PC-3 (cell line): Measurements from ENCODE around the gene PAIP1. TPM values are rescaled to one million over a fixed set of nuclear protein-coding genes. Genes with fewer than 3 reads are reported as not detected.

ENCODE experiments used
- ATAC-seq: fragments of 200-7000 bp; cut with Tn5 transposase; 2 replicates; pipeline ENCODE4 v1.9.1; 2020; ENCODE audit warnings: mild to moderate bottlenecking, moderate library complexity
- BruUV-seq: library from RNA; stranded (reverse); fragments of 400-500 nt; replicated peaks from 2 replicates; lab custom pipeline; 2021; lab: Mats Ljungman, UMichigan
- CTCF ChIA-PET: fragments of 300-600 bp; sonication (Branson Sonifier 250); formaldehyde crosslinking; loops from one replicate; lab custom pipeline; 2022; ENCODE audit warnings: antibody characterized with exemption; lab: Charles Lee
- POLR2A ChIA-PET: fragments of 300-600 bp; sonication (Branson Sonifier 250); formaldehyde crosslinking; loops from one replicate; lab custom pipeline; 2022; ENCODE audit warnings: antibody characterized with exemption; ENCODE audit not compliant: unreplicated experiment; lab: Charles Lee
- DNase-seq: peaks from one replicate; pipeline ENCODE4 v3.0.0-alpha.2; 2015
- H2AFZ ChIP-seq: fragments of 300-600 bp; sonication (generic); 2 replicates; pipeline ENCODE4 v1.6.0; 2016; ENCODE audit warnings: antibody characterized with exemption, low read length
- H3F3A ChIP-seq: fragments of 300-600 bp; sonication (generic); one replicate; pipeline ENCODE4 v1.6.0; 2017; ENCODE audit warnings: antibody characterized with exemption, low read length, control low read depth, mild to moderate bottlenecking; ENCODE audit not compliant: unreplicated experiment
- H3K27ac ChIP-seq: fragments of 300-600 bp; sonication (generic); 2 replicates; pipeline ENCODE4 v1.5.1; 2016; ENCODE audit warnings: mild to moderate bottlenecking, low read length
- H3K27me3 ChIP-seq: fragments of 300-600 bp; sonication (generic); 2 replicates; pipeline ENCODE4 v1.6.1; 2016; ENCODE audit warnings: low read length, mixed read lengths
- H3K36me3 ChIP-seq: fragments of 300-600 bp; sonication (generic); 2 replicates; pipeline ENCODE4 v1.6.1; 2016; ENCODE audit warnings: low read depth, mixed run types, low read length, mixed read lengths
- H3K4me1 ChIP-seq: fragments of 300-600 bp; sonication (generic); 2 replicates; pipeline ENCODE4 v1.5.1; 2016; ENCODE audit warnings: low read length; ENCODE audit not compliant: insufficient read depth
- H3K4me2 ChIP-seq: fragments of 300-600 bp; sonication (generic); 2 replicates; pipeline ENCODE4 v1.6.0; 2016; ENCODE audit warnings: low read length
- H3K4me3 ChIP-seq: fragments of 300-600 bp; sonication (generic); 2 replicates; pipeline ENCODE4 v1.5.1; 2016; ENCODE audit warnings: mild to moderate bottlenecking, low read length, mixed read lengths
- H3K79me2 ChIP-seq: fragments of 300-600 bp; sonication (generic); 2 replicates; pipeline ENCODE4 v1.6.1; 2017; ENCODE audit warnings: low read length, mixed read lengths
- H3K9ac ChIP-seq: fragments of 300-600 bp; sonication (generic); 2 replicates; pipeline ENCODE4 v1.6.0; 2016; ENCODE audit warnings: mild to moderate bottlenecking, low read length
- H3K9me2 ChIP-seq: fragments of 300-600 bp; sonication (generic); replicated peaks from 2 replicates; pipeline ENCODE4 v1.6.1; 2016; ENCODE audit warnings: mixed run types, low read length, mixed read lengths
- H3K9me3 ChIP-seq: fragments of 300-600 bp; sonication (generic); 2 replicates; pipeline ENCODE4 v1.6.1; 2016; ENCODE audit warnings: low read length, mixed read lengths
- H4K20me1 ChIP-seq: fragments of 300-600 bp; sonication (generic); 2 replicates; pipeline ENCODE4 v1.6.1; 2016; ENCODE audit warnings: low read length, mixed read lengths
- EZH2 ChIP-seq: fragments of 300-600 bp; sonication (generic); IDR thresholded peaks from one replicate; pipeline ENCODE4 v1.6.1; 2017; ENCODE audit warnings: antibody characterized with exemption, mild to moderate bottlenecking, low read length; ENCODE audit not compliant: unreplicated experiment
- EZH2phosphoT487 ChIP-seq: fragments of 300-600 bp; sonication (generic); IDR thresholded peaks from 2 replicates; pipeline ENCODE4 v1.6.1; 2018; ENCODE audit warnings: mild to moderate bottlenecking, antibody characterized with exemption, low read length, borderline replicate concordance
- intact Hi-C: fragments of 100-400 bp; cut with micrococcal nuclease; formaldehyde crosslinking; loops from 2 replicates; pipeline ENCODE4 v1.9.0; 2023
- total RNA-seq: library from RNA; depleted of rRNA; stranded (reverse); fragments of >200 nt; gene quantifications from 2 replicates; pipeline ENCODE4 v1.2.3, GENCODE V29; 2014
- TF ChIP-seq, protein P1 (sequence below): fragments of 300-600 bp; sonication (generic); conservative IDR thresholded peaks from 2 replicates; pipeline ENCODE4 v1.5.1; 2017; ENCODE audit warnings: antibody characterized with exemption, low read depth, mild to moderate bottlenecking, low read length

Gene PAIP1
- total RNA-seq, 1 experiment from 2014 or later = 142 TPM

- intact Hi-C loops = no loop called here
Observed at GRCh38 chr5:43570450-43571158, 13.7 kb upstream of the PAIP1 start.

GRCh38 chr5:43569236-43569746 is 12.4 kb upstream of the PAIP1 start:
- H3K9me2 ChIP-seq = no peaks in the 10 kb centered on the region
- no TSS peak for BruUV-seq
- H2AFZ ChIP-seq = no peak overlapping the region
- no peak overlapping the region for H3K9ac ChIP-seq
- no peak overlapping the region for H3K4me3 ChIP-seq
- CTCF ChIA-PET = no interaction called here
- no peaks in the 10 kb centered on the region for H3K27me3 ChIP-seq
- POLR2A ChIA-PET = no interaction called here
- intact Hi-C loops = no loop called here
- no peaks in the 10 kb centered on the region for H3F3A ChIP-seq
- DNase-seq (no peak), ATAC-seq (no peak)
- H3K4me2 ChIP-seq = no peak overlapping the region
- H3K4me1 ChIP-seq = no peaks in the 10 kb centered on the region
- no peaks in the 10 kb centered on the region for H4K20me1 ChIP-seq
- H3K9me3 ChIP-seq = no peaks in the 10 kb centered on the region
- TF ChIP-seq, protein P1, sequence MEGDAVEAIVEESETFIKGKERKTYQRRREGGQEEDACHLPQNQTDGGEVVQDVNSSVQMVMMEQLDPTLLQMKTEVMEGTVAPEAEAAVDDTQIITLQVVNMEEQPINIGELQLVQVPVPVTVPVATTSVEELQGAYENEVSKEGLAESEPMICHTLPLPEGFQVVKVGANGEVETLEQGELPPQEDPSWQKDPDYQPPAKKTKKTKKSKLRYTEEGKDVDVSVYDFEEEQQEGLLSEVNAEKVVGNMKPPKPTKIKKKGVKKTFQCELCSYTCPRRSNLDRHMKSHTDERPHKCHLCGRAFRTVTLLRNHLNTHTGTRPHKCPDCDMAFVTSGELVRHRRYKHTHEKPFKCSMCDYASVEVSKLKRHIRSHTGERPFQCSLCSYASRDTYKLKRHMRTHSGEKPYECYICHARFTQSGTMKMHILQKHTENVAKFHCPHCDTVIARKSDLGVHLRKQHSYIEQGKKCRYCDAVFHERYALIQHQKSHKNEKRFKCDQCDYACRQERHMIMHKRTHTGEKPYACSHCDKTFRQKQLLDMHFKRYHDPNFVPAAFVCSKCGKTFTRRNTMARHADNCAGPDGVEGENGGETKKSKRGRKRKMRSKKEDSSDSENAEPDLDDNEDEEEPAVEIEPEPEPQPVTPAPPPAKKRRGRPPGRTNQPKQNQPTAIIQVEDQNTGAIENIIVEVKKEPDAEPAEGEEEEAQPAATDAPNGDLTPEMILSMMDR = no peak
- TF ChIP-seq EZH2 = no peak
- no peaks in the 10 kb centered on the region for H3K79me2 ChIP-seq
- no peaks in the 10 kb centered on the region for H3K36me3 ChIP-seq
- H3K27ac ChIP-seq = no peak overlapping the region

More at GRCh38 chr5:43570450-43571158, 13.7 kb upstream of the PAIP1 start:
- Histone ChIP-seq H3K36me3 (no peaks in the 10 kb centered on the region), H3K4me3 (no peak overlapping the region), H3K9me3 (no peaks in the 10 kb centered on the region), H3K9ac (no peak overlapping the region), H3K27ac (no peak overlapping the region), H4K20me1 (no peaks in the 10 kb centered on the region), H3K79me2 (no peaks in the 10 kb centered on the region), H3K27me3 (no peaks in the 10 kb centered on the region), H3K4me1 (no peaks in the 10 kb centered on the region), H3K4me2 (no peak overlapping the region), H3K9me2 (no peaks in the 10 kb centered on the region), H3F3A (no peaks in the 10 kb centered on the region), H2AFZ (no peak overlapping the region)
- CTCF ChIA-PET = no interaction called here
- POLR2A ChIA-PET = no interaction called here
- ATAC-seq (no peak), DNase-seq (no peak)
- no TSS peak for BruUV-seq
- TF ChIP-seq EZH2phosphoT487 (no peak), EZH2 (no peak)
- TF ChIP-seq, protein P1 = no peak

DNA sequence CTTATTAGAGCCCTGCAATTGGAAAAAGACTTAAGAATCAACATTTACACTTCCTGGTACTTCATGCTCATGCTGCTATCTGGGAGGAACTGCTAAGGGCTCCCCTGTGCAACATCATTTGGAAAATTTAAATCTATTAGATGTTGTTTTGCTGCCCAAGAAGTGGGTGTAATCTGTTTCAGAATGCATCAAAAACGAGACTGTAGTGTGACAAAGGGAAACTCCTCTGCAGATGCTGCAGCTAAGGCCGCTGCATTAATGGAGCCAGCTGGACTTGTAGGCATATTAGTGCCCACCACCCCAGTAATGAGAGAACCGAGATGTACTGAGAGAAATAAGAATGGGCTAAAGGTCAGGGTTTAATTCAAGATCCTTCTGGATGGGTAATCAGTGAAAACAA is 11.1 kb upstream of the PAIP1 start:
- ChIA-PET POLR2A (no interaction called here), CTCF (no interaction called here)
- H2AFZ ChIP-seq = no peak overlapping the region
- H3K79me2 ChIP-seq = no peaks in the 10 kb centered on the region
- H3F3A ChIP-seq = no peaks in the 10 kb centered on the region
- H3K27me3 ChIP-seq = no peaks in the 10 kb centered on the region
- no TSS peak for BruUV-seq
- no peaks in the 10 kb centered on the region for H3K9me3 ChIP-seq
- DNase-seq (no peak), ATAC-seq (no peak)
- H3K9ac ChIP-seq = no peak overlapping the region
- H4K20me1 ChIP-seq = no peaks in the 10 kb centered on the region
- no peak overlapping the region for H3K4me3 ChIP-seq
- intact Hi-C loops = no loop called here
- no peaks in the 10 kb centered on the region for H3K36me3 ChIP-seq
- TF ChIP-seq, protein P1 = no peak
- TF ChIP-seq EZH2 = no peak
- no peak for TF ChIP-seq EZH2phosphoT487
- no peaks in the 10 kb centered on the region for H3K4me1 ChIP-seq
- no peaks in the 10 kb centered on the region for H3K9me2 ChIP-seq
- H3K27ac ChIP-seq = no peak overlapping the region
- H3K4me2 ChIP-seq = no peak overlapping the region
